Natural killer cell (primary cell): Measurements from ENCODE around the gene SERPINF2. TPM values are rescaled to one million over a fixed set of nuclear protein-coding genes. Genes with fewer than 3 reads are reported as not detected.

Source experiments
- ATAC-seq, 3 donors: fragments of 150-1000 bp in 2 of 3; fragments of 200-7000 bp in 1 of 3; cut with Tn5 transposase; 1 replicate in 1 of 3; 2 replicates in 2 of 3; pipeline ENCODE4 v1.10.0; 2021; ENCODE audit warnings: mild to moderate bottlenecking in 2 of 3, moderate library complexity in 2 of 3
- DNase-seq, 2 donors: peaks; one replicate each; pipeline versions ENCODE4 v3.0.0 to v3.0.0-alpha.2; 2013 to 2021; ENCODE audit warnings: mixed read lengths in 1 of 2
- H3K27ac ChIP-seq: one replicate; pipeline ENCODE4 v1.5.1; 2013; ENCODE audit warnings: mild to moderate bottlenecking, low read length
- H3K27me3 ChIP-seq: one replicate; pipeline ENCODE4 v1.6.1; 2013; ENCODE audit warnings: low read length; ENCODE audit not compliant: control insufficient read depth, insufficient read depth
- H3K36me3 ChIP-seq: one replicate; pipeline ENCODE4 v1.6.1; 2013; ENCODE audit warnings: low read length; ENCODE audit not compliant: control insufficient read depth, insufficient read depth
- H3K4me1 ChIP-seq: one replicate; pipeline ENCODE4 v1.6.1; 2013; ENCODE audit warnings: low read length; ENCODE audit not compliant: control insufficient read depth, insufficient read depth
- H3K4me3 ChIP-seq: one replicate; pipeline ENCODE4 v1.5.1; 2013; ENCODE audit warnings: low read length
- H3K9me3 ChIP-seq: one replicate; pipeline ENCODE4 v1.6.1; 2013; ENCODE audit warnings: low read length; ENCODE audit not compliant: control insufficient read depth, insufficient read depth
- H3K27ac Mint-ChIP-seq, 2 donors: one replicate each; pipeline ENCODE4 v1.8.0; 2022; ENCODE audit warnings: mild to moderate bottlenecking in 2 of 2, mixed read lengths in 2 of 2, moderate library complexity in 1 of 2
- H3K27me3 Mint-ChIP-seq, 2 donors: one replicate each; pipeline ENCODE4 v1.8.0; 2022; ENCODE audit warnings: low read depth in 2 of 2, mixed read lengths in 2 of 2
- H3K36me3 Mint-ChIP-seq: one replicate; pipeline ENCODE4 v1.8.0; 2022; ENCODE audit warnings: mixed read lengths
- H3K4me1 Mint-ChIP-seq, 2 donors: one replicate each; pipeline ENCODE4 v1.8.0; 2022; ENCODE audit warnings: mixed read lengths in 2 of 2
- H3K4me3 Mint-ChIP-seq: one replicate; pipeline ENCODE4 v1.8.0; 2022; ENCODE audit warnings: mild to moderate bottlenecking, moderate library complexity, mixed read lengths
- H3K9me3 Mint-ChIP-seq, 2 donors: one replicate each; pipeline ENCODE4 v1.8.0; 2022; ENCODE audit warnings: mixed read lengths in 2 of 2
- WGBS: methylation state at CpG from one replicate; pipeline ENCODE4 v1.1.7; 2013; ENCODE audit warnings: missing lambda C conversion rate; ENCODE audit not compliant: insufficient coverage; 5-methylcytosine and 5-hydroxymethylcytosine counted together
- intact Hi-C: fragments of 100-400 bp; cut with micrococcal nuclease; formaldehyde crosslinking; loops from one replicate; pipeline ENCODE4 v1.14.2; 2022
- total RNA-seq, 4 donors: library from RNA; stranded (reverse); fragments of 120-200 nt in 1 of 4; gene quantifications; one replicate each; pipeline versions ENCODE4 v1.2.3 to v1.2.4, GENCODE V29; 2013 to 2022
- TF ChIP-seq, protein P1 (sequence below): fragments of 200-600 bp; IDR thresholded peaks from one replicate; pipeline ENCODE4 v1.8.0; 2022; ENCODE audit warnings: antibody characterized with exemption

Gene SERPINF2
- total RNA-seq, 3 donors from 2014 or later (not counting 1 experiment from before 2014, with no cell fraction given): 0.47 to 0.84 (median 0.48) TPM

DNA sequence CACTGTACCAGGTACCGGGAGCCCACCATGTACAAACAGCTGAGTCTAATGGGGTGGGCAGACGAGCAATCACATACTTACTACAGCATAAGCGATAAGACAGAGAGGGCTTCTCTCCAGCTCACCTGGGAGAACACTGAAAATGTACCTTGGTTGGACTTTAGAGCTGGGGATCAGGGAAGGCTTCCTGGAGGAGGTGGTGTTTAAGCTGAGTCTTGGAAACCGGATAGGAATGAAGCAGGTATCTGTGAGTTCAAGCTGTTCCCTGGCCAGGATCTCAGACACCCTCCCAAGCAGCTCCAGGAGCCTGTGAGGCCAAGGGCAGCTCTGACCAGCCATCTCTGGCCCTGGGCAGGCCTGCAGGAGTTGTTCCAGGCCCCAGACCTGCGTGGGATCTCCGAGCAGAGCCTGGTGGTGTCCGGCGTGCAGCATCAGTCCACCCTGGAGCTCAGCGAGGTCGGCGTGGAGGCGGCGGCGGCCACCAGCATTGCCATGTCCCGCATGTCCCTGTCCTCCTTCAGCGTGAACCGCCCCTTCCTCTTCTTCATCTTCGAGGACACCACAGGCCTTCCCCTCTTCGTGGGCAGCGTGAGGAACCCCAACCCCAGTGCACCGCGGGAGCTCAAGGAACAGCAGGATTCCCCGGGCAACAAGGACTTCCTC is 11.2 kb downstream of the SERPINF2 start:
- ATAC-seq (no peak), DNase-seq (no peak)
- TF ChIP-seq, protein P1, sequence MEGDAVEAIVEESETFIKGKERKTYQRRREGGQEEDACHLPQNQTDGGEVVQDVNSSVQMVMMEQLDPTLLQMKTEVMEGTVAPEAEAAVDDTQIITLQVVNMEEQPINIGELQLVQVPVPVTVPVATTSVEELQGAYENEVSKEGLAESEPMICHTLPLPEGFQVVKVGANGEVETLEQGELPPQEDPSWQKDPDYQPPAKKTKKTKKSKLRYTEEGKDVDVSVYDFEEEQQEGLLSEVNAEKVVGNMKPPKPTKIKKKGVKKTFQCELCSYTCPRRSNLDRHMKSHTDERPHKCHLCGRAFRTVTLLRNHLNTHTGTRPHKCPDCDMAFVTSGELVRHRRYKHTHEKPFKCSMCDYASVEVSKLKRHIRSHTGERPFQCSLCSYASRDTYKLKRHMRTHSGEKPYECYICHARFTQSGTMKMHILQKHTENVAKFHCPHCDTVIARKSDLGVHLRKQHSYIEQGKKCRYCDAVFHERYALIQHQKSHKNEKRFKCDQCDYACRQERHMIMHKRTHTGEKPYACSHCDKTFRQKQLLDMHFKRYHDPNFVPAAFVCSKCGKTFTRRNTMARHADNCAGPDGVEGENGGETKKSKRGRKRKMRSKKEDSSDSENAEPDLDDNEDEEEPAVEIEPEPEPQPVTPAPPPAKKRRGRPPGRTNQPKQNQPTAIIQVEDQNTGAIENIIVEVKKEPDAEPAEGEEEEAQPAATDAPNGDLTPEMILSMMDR: no peak
- peaks cover 0 to 30% of the 10 kb centered on the region in 2 donors for H3K4me1 Mint-ChIP-seq
- 81% methylated on average over 22 of the region's 23 CpGs for WGBS
- H3K9me3 ChIP-seq: no peaks in the 10 kb centered on the region
- H3K36me3 Mint-ChIP-seq: no peaks in the 10 kb centered on the region
- intact Hi-C loops: no loop called here
- no peak overlapping the region for H3K4me3 Mint-ChIP-seq
- H3K36me3 ChIP-seq: no peaks in the 10 kb centered on the region
- no peak overlapping the region for H3K4me3 ChIP-seq
- peaks cover 6 to 16% of the 10 kb centered on the region in 2 donors for H3K27me3 Mint-ChIP-seq
- H3K27ac Mint-ChIP-seq: no peak overlapping the region
- H3K4me1 ChIP-seq: peaks cover 27% of the 10 kb centered on the region
- H3K9me3 Mint-ChIP-seq: no peaks in the 10 kb centered on the region
- no peaks in the 10 kb centered on the region for H3K27me3 ChIP-seq
- H3K27ac ChIP-seq: no peak overlapping the region

DNA sequence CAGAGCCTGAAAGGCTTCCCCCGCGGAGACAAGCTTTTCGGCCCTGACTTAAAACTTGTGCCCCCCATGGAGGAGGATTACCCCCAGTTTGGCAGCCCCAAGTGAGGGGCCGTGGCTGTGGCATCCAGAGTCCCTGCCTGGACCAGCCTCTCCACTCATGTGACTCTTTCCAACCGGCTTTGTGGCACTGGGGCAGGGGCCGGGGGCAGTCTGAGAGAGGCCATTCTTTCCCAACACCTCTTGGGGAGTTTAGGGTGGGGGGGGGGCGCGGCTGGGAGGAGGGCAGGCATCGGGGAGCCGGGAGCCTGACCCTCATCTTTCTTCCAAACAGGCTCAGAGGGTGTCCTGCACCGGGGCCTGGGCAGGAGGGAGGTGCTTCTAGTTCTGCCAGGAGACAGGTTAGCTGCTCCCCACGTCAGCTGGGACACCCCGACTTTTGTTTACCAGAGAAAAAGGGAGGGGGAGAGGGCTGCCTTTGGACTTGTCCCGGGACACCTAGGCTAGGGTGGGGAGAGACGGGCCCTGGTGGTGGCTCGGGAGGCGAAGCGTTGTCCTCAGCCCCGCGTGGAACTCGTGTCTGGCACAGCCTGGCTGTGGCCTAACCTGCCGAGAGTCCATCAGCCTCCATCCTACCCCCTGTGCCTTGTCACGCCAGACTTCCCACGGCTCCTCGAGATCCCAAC is 11.9 kb downstream of the SERPINF2 start:
- 91% methylated on average over 21 of the region's 25 CpGs for WGBS
- no peaks in the 10 kb centered on the region for H3K36me3 ChIP-seq
- Mint-ChIP-seq H3K36me3 (no peaks in the 10 kb centered on the region), H3K27me3 (peaks cover 6 to 15% of the 10 kb centered on the region in 2 donors), H3K9me3 (no peaks in the 10 kb centered on the region), H3K4me3 (no peak overlapping the region), H3K4me1 (peaks cover 0 to 30% of the 10 kb centered on the region in 2 donors), H3K27ac (no peak overlapping the region)
- ATAC-seq (no peak), DNase-seq (no peak)
- H3K27ac ChIP-seq: no peak overlapping the region
- TF ChIP-seq, protein P1: no peak
- no peaks in the 10 kb centered on the region for H3K9me3 ChIP-seq
- peaks cover 27% of the 10 kb centered on the region for H3K4me1 ChIP-seq
- H3K27me3 ChIP-seq: no peaks in the 10 kb centered on the region
- intact Hi-C loops: no loop called here
- H3K4me3 ChIP-seq: no peak overlapping the region

DNA sequence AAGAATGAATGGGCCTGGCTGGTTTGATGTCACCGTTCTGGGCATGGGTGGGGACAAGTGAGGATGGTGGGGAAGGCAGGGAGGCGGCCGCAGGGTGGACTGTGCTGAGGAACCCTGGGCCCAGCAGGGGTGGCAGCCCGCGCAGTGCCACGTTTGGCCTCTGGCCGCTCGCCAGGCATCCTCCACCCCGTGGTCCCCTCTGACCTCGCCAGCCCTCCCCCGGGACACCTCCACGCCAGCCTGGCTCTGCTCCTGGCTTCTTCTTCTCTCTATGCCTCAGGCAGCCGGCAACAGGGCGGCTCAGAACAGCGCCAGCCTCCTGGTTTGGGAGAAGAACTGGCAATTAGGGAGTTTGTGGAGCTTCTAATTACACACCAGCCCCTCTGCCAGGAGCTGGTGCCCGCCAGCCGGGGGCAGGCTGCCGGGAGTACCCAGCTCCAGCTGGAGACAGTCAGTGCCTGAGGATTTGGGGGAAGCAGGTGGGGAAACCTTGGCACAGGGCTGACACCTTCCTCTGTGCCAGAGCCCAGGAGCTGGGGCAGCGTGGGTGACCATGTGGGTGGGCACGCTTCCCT is 12.7 kb downstream of the SERPINF2 start:
- H3K27ac Mint-ChIP-seq: no peak overlapping the region
- H3K9me3 ChIP-seq: no peaks in the 10 kb centered on the region
- DNase-seq (no peak), ATAC-seq (no peak)
- H3K27me3 ChIP-seq: no peaks in the 10 kb centered on the region
- no peaks in the 10 kb centered on the region for H3K36me3 ChIP-seq
- peaks cover 27% of the 10 kb centered on the region for H3K4me1 ChIP-seq
- H3K4me1 Mint-ChIP-seq: peaks cover 0 to 30% of the 10 kb centered on the region in 2 donors
- 85% methylated on average over 19 of the region's 20 CpGs for WGBS
- TF ChIP-seq, protein P1: no peak
- H3K4me3 Mint-ChIP-seq: no peak overlapping the region
- peaks cover 6 to 15% of the 10 kb centered on the region in 2 donors for H3K27me3 Mint-ChIP-seq
- no peak overlapping the region for H3K27ac ChIP-seq
- intact Hi-C loops: no loop called here
- H3K36me3 Mint-ChIP-seq: no peaks in the 10 kb centered on the region
- no peak overlapping the region for H3K4me3 ChIP-seq
- H3K9me3 Mint-ChIP-seq: no peaks in the 10 kb centered on the region
